Measurements from ENCODE around the gene SCARB1. TPM values are rescaled to one million over a fixed set of nuclear protein-coding genes. Genes with fewer than 3 reads are reported as not detected.

Gene SCARB1
- total and polyA plus RNA-seq, 4 donors = 14.9 to 88.4 (median 56.2) TPM

DNA sequence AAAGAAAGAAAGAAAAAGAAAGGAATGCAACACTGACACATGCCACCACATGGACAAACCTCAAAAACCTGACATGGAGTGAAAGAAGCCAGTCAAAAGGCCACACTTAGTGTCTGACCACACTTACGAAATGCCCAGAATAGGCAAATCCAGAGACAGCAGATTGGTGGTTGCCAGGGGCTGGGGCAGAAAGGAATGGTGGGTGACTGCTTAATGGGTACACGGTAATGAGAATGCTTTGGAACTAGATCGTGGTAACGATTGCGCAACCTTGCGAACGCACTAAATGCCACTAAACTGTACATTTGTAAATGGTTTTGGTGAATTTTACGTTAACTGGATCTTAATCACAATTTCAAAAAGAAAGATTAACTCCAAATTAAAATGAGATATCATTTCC is 39.5 kb downstream of the SCARB1 start:
- WGBS (ENCODE audit: insufficient coverage) = 100% methylated on average over 1 of the region's 8 CpGs
- no peaks in the 10 kb centered on the region for H3K9me3 ChIP-seq (ENCODE audit: control insufficient read depth, insufficient read depth, low read length)
- DNase-seq (ENCODE audit: low read depth in 4 of 6, low spot score in 6 of 6) = no peak
- no peaks in the 10 kb centered on the region for H3K27me3 ChIP-seq (ENCODE audit: control insufficient read depth, insufficient read depth, low read length)
- no peak overlapping the region for H3K4me3 ChIP-seq (ENCODE audit: low read depth, low read length)
- H3K27ac ChIP-seq (ENCODE audit: low read depth, low read length) = no peak overlapping the region
- no peaks in the 10 kb centered on the region for H3K36me3 ChIP-seq (ENCODE audit: control insufficient read depth, insufficient read depth, low read length)
- peaks cover 5% of the 10 kb centered on the region for H3K4me1 ChIP-seq (ENCODE audit: control insufficient read depth, insufficient read depth, low read length)

DNA sequence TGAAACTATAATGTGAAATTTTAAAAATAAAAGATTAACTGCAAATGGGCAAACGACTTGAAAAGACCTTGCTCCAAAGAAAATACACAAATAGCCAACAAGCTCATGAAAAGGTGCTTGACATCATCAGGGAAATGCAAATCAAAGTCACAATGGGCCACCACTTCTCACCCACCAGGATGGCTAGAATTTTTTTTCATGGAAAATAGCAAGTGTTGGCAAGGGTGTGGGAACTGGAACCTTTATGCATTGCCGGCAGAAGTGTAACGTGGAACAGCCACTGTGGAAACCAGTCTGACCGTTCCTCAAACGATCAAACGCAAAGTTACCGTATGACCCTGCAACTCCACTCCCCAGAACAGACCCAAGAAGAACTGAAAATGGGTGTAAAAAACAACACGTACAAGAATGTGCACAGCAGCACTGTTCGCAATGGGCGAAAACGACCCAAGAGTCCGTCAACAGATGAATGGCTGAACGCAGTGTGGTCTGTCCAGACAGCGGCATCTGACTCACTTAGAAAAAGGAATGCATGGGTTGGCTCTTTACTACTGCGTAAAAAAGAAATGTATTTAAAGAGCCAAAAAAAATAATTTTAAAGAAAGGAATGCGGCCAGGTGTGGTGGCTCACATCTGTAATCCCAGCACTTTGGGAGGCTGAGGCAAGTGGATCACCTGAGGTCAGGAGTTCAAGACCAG is 40.2 kb downstream of the SCARB1 start:
- no peaks in the 10 kb centered on the region for H3K9me3 ChIP-seq (ENCODE audit: control insufficient read depth, insufficient read depth, low read length)
- H3K36me3 ChIP-seq (ENCODE audit: control insufficient read depth, insufficient read depth, low read length) = no peaks in the 10 kb centered on the region
- no peak for DNase-seq (ENCODE audit: low read depth in 4 of 6, low spot score in 6 of 6)
- no peak overlapping the region for H3K4me3 ChIP-seq (ENCODE audit: low read depth, low read length)
- no peaks in the 10 kb centered on the region for H3K27me3 ChIP-seq (ENCODE audit: control insufficient read depth, insufficient read depth, low read length)
- H3K27ac ChIP-seq (ENCODE audit: low read depth, low read length) = no peak overlapping the region
- WGBS (ENCODE audit: insufficient coverage) = 92% methylated on average over 14 of the region's 16 CpGs
- H3K4me1 ChIP-seq (ENCODE audit: control insufficient read depth, insufficient read depth, low read length) = no peaks in the 10 kb centered on the region

DNA sequence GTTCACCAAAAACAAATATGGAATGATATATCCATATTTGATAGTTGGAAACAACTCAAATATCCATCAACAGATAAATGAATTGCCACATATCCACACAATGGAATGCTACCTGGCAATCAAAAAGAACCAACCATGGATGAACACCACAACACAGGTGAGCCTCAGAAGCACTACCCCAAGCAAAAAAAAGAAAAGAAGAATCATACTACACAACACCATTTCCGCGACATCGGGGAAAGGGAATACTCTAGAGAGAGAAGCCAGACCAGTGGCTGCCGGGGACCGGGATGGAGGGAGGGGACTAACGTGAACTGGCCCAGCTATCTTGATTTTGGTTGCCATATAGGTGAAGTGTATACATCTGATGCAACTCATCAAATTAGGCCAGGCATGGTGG is 41.4 kb downstream of the SCARB1 start:
- H3K27ac ChIP-seq (ENCODE audit: low read depth, low read length) = no peak overlapping the region
- no peaks in the 10 kb centered on the region for H3K27me3 ChIP-seq (ENCODE audit: control insufficient read depth, insufficient read depth, low read length)
- H3K36me3 ChIP-seq (ENCODE audit: control insufficient read depth, insufficient read depth, low read length) = peaks cover 5% of the 10 kb centered on the region
- no peaks in the 10 kb centered on the region for H3K4me1 ChIP-seq (ENCODE audit: control insufficient read depth, insufficient read depth, low read length)
- DNase-seq (ENCODE audit: low read depth in 4 of 6, low spot score in 6 of 6) = no peak
- H3K9me3 ChIP-seq (ENCODE audit: control insufficient read depth, insufficient read depth, low read length) = no peaks in the 10 kb centered on the region
- no peak overlapping the region for H3K4me3 ChIP-seq (ENCODE audit: low read depth, low read length)
- 96% methylated on average over 6 of the region's 6 CpGs for WGBS (ENCODE audit: insufficient coverage)

DNA sequence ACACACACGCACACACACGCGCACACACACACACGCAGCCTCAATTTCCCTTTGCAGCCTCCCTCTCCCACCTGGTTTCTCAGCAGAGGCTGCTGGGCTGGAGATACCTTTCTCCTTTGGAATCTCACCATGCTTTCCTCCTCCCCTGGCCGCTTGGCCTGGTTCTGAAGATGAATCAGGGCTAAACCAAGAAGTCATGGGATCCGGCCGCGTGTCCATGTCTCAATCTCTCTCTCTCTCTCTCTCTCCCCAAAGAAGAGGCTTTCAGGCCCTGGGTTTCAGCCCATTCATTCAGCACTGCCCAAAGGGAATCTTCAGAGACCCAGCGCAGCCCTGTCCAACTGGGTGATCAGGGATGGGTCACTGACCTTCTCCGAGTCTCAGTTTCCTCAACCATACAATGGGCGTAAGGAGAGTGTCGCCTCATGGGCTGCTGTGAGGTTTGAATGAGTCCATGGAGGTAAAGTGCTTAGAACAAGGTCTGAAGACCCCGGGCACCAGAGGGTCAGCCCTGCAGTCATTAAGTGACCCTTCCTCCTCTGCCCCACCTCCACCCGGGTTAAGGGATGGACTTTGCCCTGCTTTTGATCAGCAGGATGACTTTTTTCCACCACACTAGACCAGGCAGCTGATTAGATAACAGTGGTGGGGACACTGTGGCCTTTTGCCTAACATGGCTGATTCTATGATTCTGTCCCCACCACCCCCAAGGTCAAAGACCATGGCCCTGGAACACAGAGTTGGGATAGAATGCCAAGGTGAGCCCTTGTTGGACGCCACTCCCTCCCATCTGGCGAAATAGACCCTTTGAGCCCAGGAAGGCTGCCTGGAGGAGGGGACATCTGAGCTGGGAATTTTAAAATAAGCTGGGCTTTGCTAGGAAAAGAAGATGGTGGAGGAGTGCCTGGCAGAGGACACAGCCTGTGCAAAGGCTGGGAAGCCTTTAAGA is 42.1 kb downstream of the SCARB1 start:
- 85% methylated on average over 11 of the region's 16 CpGs for WGBS (ENCODE audit: insufficient coverage)
- H3K27ac ChIP-seq (ENCODE audit: low read depth, low read length) = no peak overlapping the region
- no peak overlapping the region for H3K4me3 ChIP-seq (ENCODE audit: low read depth, low read length)
- peaks cover 11% of the 10 kb centered on the region for H3K36me3 ChIP-seq (ENCODE audit: control insufficient read depth, insufficient read depth, low read length)
- no peaks in the 10 kb centered on the region for H3K4me1 ChIP-seq (ENCODE audit: control insufficient read depth, insufficient read depth, low read length)
- no peaks in the 10 kb centered on the region for H3K27me3 ChIP-seq (ENCODE audit: control insufficient read depth, insufficient read depth, low read length)
- no peak for DNase-seq (ENCODE audit: low read depth in 4 of 6, low spot score in 6 of 6)
- no peaks in the 10 kb centered on the region for H3K9me3 ChIP-seq (ENCODE audit: control insufficient read depth, insufficient read depth, low read length)

DNA sequence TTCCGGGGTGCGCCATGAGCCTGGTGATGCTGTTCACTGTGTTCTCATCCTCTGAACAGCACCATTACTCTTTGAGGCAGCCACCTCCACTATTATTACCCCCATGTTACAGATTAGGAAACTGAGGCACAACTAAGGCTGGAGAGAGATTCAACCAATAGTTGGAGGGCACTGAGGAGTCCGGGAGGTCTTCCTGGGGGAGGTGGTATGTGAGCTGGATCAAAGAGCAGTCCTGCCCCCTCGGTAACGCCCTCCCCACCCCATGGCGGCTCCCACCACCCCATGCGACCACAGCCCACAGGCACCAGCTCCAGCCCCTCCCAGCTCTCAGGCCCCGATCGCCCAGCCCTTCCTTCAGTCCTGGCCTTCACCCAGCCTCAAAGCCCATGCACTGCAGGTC is 43.5 kb downstream of the SCARB1 start:
- Histone ChIP-seq H3K36me3 (ENCODE audit: control insufficient read depth, insufficient read depth, low read length) (peaks cover 22% of the 10 kb centered on the region), H3K4me1 (ENCODE audit: control insufficient read depth, insufficient read depth, low read length) (no peaks in the 10 kb centered on the region), H3K4me3 (ENCODE audit: low read depth, low read length) (no peak overlapping the region), H3K9me3 (ENCODE audit: control insufficient read depth, insufficient read depth, low read length) (no peaks in the 10 kb centered on the region), H3K27ac (ENCODE audit: low read depth, low read length) (no peak overlapping the region), H3K27me3 (ENCODE audit: control insufficient read depth, insufficient read depth, low read length) (no peaks in the 10 kb centered on the region)
- WGBS (ENCODE audit: insufficient coverage) = 89% methylated on average over 6 of the region's 9 CpGs
- DNase-seq (ENCODE audit: low read depth in 4 of 6, low spot score in 6 of 6) = no peak

DNA sequence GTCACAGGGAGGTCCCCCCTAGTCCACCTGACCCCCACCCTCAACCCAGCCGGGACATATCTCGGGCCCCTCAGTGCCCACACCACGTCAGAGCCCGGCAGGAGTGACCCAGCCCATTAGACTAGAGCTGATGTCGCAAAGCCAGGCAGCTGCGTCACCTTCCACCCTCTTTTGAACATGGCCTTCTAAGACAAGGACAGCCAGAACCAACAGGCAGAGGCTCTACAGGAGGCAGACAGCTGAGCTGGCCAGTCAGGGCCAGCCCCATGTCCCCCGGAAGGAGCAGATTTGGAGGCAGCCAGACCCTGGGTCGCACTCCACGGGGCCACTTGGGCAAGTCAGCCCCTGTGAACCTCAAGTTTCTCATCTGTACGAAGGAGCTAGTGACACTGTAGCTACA is 44.1 kb downstream of the SCARB1 start:
- H3K4me3 ChIP-seq (ENCODE audit: low read depth, low read length) = no peak overlapping the region
- no peaks in the 10 kb centered on the region for H3K4me1 ChIP-seq (ENCODE audit: control insufficient read depth, insufficient read depth, low read length)
- no peaks in the 10 kb centered on the region for H3K9me3 ChIP-seq (ENCODE audit: control insufficient read depth, insufficient read depth, low read length)
- no peaks in the 10 kb centered on the region for H3K27me3 ChIP-seq (ENCODE audit: control insufficient read depth, insufficient read depth, low read length)
- 88% methylated on average over 10 of the region's 10 CpGs for WGBS (ENCODE audit: insufficient coverage)
- H3K27ac ChIP-seq (ENCODE audit: low read depth, low read length) = no peak overlapping the region
- H3K36me3 ChIP-seq (ENCODE audit: control insufficient read depth, insufficient read depth, low read length) = peaks cover 29% of the 10 kb centered on the region
- no peak for DNase-seq (ENCODE audit: low read depth in 4 of 6, low spot score in 6 of 6)

DNA sequence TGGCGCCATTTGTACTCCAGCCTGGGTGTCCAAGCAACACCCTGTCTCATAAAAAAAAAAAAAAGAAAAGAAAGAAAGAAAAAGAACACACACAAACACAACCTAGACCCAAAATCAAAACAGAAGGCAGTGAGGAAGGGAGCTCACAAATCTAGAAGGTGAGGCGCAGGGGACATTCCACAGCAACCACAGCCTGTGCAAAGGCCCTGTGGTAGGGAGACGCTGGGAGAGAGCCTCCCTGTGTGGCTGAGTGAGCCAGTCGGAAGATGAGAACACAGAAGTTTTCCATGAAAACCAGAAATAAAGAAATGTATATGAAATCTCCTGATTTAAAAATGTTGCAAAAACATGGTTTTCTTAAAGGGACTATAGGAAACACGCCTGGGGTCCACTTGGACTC is 44.6 kb downstream of the SCARB1 start:
- Histone ChIP-seq H3K4me3 (ENCODE audit: low read depth, low read length) (no peak overlapping the region), H3K36me3 (ENCODE audit: control insufficient read depth, insufficient read depth, low read length) (peaks cover 34% of the 10 kb centered on the region), H3K27ac (ENCODE audit: low read depth, low read length) (no peak overlapping the region), H3K27me3 (ENCODE audit: control insufficient read depth, insufficient read depth, low read length) (no peaks in the 10 kb centered on the region), H3K4me1 (ENCODE audit: control insufficient read depth, insufficient read depth, low read length) (no peaks in the 10 kb centered on the region), H3K9me3 (ENCODE audit: control insufficient read depth, insufficient read depth, low read length) (no peaks in the 10 kb centered on the region)
- 100% methylated on average over 3 of the region's 5 CpGs for WGBS (ENCODE audit: insufficient coverage)
- no peak for DNase-seq (ENCODE audit: low read depth in 4 of 6, low spot score in 6 of 6)

DNA sequence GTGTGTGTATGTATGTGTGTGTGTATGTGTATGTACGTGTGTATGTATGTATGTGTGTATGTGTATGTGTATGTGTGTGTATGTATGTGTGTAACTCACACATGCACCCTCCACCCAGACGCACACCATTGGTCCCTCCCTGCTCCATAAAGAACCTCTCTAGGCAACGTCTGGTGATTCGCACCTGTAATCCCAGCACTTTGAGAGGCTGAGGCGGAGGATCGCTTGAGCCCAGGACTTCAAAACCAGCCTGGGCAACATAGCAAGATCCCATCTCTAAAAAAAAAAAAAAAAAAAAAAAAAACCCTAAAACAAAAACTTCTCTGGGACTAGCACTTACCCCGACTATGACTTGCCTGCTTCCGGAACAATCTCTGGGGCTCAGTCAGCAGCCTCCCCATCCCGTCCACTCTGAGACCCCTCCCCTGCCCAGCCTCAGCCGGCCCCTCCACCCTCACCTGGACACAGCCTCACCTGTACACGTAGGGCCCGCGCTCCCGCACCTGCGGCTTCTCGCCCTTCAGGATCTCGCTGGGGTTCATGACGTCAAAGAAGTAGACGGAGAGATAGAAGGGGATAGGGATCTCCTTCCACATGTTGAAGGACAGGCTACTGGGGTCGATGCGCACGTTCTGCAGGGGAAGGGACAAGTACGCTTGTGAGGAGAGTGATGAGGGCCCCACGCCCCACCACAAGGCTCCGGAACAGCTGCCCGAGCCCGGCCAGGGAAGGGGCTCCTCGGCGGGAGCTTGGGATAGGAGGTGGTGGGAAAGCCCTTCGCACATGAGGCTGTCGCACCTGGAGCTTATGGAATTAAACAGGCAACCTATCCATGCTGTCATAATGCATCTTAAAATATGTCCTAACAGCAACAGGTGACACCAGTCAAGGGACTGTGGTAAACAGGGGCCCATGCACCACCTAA is 46.3 kb downstream of the SCARB1 start:
- Histone ChIP-seq H3K27ac (ENCODE audit: low read depth, low read length) (no peak overlapping the region), H3K4me3 (ENCODE audit: low read depth, low read length) (no peak overlapping the region), H3K9me3 (ENCODE audit: control insufficient read depth, insufficient read depth, low read length) (no peaks in the 10 kb centered on the region), H3K36me3 (ENCODE audit: control insufficient read depth, insufficient read depth, low read length) (peaks cover 49% of the 10 kb centered on the region), H3K4me1 (ENCODE audit: control insufficient read depth, insufficient read depth, low read length) (no peaks in the 10 kb centered on the region), H3K27me3 (ENCODE audit: control insufficient read depth, insufficient read depth, low read length) (no peaks in the 10 kb centered on the region)
- no peak for DNase-seq (ENCODE audit: low read depth in 4 of 6, low spot score in 6 of 6)
- 93% methylated on average over 24 of the region's 31 CpGs for WGBS (ENCODE audit: insufficient coverage)

DNA sequence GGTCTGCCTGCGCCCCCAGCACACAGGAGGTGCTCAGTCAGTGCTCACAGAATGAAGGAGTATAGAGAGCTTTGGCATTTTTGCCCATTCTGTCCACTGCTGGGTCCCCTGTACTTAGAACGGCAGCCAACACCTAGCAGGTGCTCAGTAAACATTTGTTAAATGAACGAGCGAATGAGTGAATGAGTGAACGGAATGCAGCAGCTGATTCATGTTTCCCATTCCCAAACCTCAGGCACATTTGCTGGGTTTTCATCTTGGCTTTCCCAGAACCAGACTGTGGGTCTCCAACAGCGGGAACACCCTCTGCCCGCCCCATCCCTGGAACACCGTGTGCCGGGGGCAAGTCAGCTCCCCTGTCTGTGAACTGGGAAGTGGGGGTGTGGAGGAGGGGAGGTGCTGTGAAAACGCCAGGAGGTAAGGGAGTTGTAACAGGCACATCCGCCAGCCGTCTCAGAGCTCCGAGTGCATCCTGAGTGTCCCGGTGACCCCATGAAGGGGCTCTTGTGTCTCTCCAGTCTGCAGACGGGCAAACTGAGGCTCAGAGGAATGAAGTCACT is 47.3 kb downstream of the SCARB1 start:
- 90% methylated on average over 13 of the region's 15 CpGs for WGBS (ENCODE audit: insufficient coverage)
- Histone ChIP-seq H3K36me3 (ENCODE audit: control insufficient read depth, insufficient read depth, low read length) (peaks cover 57% of the 10 kb centered on the region), H3K4me3 (ENCODE audit: low read depth, low read length) (no peak overlapping the region), H3K4me1 (ENCODE audit: control insufficient read depth, insufficient read depth, low read length) (no peaks in the 10 kb centered on the region), H3K27me3 (ENCODE audit: control insufficient read depth, insufficient read depth, low read length) (no peaks in the 10 kb centered on the region), H3K9me3 (ENCODE audit: control insufficient read depth, insufficient read depth, low read length) (no peaks in the 10 kb centered on the region), H3K27ac (ENCODE audit: low read depth, low read length) (no peak overlapping the region)
- no peak for DNase-seq (ENCODE audit: low read depth in 4 of 6, low spot score in 6 of 6)
